ENCODE measurements around the gene LCN10.
"Not testable (repeated sequence)": the region's sequence is repeated elsewhere in the genome, so short reads cannot be mapped to it uniquely, and the experiment has no call there.

Gene LCN10

DNA sequence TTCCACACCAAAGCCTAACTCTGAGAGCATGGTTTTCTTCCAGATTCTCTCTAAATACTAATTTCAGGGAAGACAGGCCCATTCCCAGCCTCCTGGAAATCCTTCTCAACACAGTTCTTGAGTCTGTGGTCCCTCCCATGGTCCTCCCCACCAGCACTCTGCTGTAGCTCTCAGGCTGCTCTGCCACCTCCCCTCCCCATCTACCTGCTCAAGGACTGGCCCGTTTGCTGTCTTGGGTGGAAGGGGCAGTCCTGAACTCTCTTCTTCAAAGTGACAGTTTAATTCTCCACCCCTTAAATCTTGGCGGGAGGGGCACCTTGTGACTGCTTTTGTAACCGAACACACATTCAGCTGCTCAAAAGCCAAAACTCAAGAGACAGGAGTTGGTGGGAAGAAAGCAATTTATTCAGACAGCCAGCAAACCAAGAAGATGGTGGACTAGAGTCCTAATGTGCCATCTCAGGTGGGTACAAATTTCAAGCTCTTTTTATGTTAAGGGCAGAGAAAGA, 29.2 kb upstream of the LCN10 start:
- DNase-seq (ENCODE audit: low spot score): no peak

DNA sequence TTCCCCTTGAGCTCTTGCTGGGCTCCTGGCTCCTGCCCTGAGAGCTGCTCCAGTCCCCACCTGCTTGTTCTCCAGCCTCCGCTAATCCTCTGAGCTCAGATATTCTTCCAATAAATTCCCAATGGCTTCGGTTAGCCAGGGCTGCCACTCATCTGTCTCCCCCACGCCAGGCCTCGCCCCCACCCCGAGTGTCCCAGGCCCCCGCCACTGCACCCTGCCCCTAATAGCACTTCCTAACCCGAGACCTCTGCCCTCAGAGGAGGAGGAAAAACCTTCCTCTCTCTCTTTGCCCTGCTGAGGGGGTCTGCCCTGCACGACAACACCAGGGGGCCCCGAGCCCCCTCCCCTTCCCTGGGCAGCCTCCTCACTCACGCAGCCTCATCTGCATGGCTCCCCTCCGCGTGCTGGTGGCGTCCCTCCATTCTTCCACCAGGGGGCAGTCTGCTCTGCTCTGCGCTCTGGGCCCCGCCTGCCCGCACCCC, 27.0 kb upstream of the LCN10 start:
- DNase-seq (ENCODE audit: low spot score): no peak

DNA sequence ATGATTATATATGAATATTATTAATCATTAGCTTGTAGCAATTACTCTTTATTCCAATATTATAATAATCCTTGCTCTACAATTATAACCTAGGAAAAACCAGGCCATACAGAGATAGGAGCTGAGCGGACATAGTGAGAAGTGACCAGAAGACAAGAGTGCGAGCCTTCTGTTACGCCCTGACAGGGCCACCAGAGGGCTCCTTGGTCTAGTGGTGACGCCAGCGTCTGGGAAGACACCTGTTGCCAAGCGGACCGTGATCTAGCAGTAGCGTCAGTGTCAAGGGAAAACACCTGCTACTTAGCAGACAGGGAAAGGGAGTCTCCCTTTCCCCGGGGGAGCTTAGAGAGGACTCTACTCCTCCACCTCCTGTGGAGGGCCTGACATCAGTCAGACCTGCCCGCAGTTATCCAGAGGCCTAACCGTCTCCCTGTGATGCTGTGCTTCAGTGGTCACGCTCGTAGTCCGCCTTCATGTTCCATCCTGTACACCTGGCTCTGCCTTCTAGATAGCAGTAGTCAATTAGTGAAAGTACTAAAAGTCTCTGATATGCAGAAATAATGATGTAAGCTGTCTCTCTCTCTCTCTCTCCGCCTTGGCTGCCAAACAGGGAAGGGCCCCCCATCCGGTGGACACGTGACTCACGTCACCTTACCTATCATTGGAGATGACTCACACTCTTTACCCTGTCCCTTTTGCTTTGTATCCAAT, 23.8 kb upstream of the LCN10 start:
- not testable (repeated sequence) for DNase-seq (ENCODE audit: low spot score)

DNA sequence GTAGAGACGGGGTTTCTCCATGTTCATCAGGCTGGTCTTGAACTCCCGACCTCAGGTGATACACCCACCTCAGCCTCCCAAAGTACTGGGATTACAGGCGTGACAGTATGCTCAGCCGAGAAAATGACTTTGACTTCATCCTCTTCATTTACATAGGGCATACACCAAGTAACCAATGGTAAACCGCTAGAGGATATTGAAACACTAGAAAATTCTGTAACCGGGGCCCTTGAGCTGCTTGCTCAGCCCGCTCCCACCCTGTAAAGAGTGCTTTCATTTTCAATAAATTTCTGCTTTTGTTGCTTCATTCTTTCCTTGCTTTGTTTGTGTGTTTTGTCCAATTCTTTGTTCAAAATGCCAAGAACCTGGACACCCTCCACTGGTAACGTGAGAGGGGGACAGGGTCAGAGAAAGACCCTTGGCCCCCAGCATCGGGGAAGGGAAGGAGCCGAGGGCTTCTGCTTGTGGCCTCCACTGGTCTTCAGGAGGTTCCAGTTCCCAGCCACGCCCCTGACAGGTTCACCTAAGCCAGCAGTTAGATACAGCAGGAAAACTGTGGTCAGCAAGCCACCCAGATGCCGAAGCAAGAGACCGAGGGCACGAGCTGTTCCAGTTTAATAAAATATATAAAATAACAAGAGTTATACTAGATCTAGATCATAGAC, 23.1 kb upstream of the LCN10 start:
- DNase-seq (ENCODE audit: low spot score): not testable (repeated sequence)

DNA sequence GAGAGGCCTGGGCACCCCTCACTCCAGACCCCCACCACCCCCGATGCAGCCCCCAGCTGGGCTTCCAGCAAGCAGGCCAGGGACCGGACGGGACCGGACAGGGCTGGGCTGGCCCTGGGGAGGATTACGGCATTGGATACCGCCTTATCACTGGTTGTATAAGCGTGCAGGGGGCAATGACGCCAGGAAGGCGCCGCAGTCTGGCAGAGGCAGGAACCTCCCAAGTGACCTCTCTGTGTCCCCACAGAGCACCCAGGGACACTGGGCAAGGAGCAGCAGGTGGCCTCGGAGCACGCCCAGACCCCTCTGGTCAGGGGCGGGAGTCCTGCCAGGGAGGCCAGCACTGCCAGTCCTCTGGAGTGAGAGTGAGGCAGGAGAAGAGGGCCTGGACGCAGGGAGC, 22.3 kb upstream of the LCN10 start:
- no peak for DNase-seq (ENCODE audit: low spot score)

DNA sequence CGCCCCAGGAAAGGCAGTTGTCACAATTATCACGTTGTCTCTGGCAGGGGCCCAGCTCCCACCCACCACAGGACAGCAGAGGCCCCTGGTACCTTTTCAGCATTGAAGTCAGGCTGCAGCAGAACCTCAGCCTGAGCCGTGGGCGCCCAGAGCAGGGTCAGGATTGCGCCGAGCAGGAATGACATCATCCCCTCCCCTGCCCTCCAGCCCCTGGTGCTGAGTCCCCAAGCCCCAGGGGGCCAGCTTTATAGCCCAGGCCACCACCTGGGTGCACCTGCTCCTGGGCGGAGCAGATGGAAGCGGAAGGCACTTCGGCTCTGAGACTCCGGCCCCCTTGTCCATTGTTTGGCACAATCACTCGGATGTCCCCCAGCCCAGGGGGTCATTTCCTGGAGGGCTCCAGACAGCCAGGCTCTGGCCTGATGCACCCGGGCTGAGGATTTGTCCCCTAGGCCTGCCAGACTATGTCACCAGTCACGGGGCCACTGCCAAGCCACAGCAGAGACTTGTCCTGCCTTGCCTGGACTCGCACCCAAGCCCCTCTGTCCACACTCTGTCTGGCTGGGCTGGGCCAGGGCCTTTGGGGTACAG, 21.7 kb upstream of the LCN10 start, which contains the start of gene LCN15:
TSS of gene LCN15 (minus strand) at position 218 of the 591 bp plus-strand sequence. CDS start at position 188, 30 bp downstream.
- no peak for DNase-seq (ENCODE audit: low spot score)

DNA sequence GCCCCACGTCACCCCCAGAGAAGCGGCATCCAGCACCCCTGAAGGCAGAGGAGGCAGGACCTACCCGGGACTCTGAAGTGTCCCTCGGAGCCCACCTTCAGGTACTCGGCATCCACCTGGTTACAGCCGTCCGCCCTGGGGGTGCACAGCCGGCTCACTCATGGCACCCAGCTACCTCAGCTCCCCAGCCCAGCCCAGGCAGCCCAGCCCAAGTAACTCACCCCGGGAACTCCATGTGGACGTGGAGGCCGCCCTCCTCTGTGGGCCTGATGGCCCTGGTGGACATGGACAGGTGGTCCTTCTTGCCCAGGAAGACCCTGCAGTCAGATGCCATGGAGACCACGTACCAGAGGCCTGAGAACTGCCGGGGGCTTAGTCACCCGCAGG, 20.9 kb upstream of the LCN10 start:
- DNase-seq (ENCODE audit: low spot score): no peak

DNA sequence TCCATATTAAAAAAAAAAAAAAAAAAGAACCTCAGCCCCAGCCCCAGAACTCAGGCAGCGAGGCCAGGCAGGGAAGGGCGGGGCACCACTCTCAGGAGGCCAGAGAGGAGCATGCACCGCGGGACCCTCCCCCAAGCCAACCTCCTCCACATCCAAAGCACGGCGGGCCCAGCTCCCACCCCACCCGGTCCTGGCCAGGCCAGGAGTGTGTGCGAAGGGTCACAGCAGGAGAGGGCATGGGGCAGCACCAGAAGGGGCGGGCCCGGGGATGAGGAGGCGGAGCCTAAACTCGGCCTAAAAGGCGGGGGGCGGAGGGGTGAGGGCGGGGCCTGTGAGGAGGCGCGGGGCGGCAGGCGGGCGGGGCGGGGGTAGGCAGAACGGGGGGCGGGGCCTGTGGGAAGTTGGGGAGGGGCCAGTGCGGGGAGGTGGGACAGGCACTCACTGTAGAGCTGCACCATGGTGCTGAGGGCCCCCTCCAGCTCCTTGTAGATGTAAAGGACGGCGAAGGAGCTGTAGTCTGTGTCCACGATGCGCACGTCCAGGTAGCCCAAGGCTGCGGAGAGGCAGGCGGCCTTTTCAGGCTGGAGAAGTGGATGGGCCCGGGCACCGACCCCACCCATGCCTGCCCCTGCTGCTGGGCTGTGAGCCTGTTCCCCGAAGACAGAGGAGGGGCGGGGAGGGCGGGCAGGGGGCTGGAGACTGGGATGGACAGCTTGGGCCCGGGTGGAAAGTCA, 20.3 kb upstream of the LCN10 start:
- peak; percentile 15 for DNase-seq (ENCODE audit: low spot score)

DNA sequence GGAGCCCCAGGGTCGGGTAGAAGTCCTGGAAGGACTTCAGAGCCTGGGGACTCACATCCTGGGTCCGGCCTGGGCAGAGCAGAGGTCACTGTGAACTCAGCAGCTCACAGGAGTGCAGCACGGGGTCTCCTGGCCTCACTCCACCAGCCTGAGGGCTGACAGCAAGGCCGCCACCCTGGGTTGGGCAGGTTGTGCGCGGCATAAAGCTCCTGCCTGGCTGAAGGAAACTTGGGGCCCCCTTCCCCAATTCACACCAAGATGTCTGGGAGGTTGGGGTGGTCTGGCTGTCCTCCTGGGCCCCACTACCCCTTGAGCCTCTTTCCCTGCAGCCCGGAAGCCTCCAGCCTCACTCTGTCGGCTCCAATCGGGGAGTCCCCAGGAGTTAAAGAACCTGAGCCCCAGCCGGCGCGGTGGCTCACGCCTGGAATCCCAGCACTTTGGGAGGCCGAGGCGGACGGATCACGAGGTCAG, 19.5 kb upstream of the LCN10 start:
- DNase-seq (ENCODE audit: low spot score): no peak

DNA sequence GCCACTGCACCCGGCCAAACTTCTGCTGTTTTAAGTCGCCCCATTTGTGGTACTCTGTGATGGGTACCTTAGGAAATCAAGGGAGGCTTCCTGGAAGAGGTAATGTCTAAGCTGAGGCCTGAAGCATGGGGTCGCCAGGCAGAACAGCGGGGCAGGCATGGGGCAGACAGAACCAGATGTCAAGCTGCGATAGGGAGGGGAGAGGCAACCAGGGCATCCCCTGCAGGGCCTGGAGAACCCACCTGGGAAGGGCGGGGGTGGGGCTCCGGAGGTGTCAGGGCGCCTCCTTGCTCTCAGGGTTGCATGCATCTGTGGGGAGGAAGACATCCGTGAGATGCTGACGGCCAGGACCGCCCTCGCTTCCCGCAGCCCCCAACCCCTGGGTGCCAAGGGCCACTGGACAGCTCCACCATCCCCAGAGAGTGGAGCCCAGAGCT, 18.8 kb upstream of the LCN10 start:
- no peak for DNase-seq (ENCODE audit: low spot score)

DNA sequence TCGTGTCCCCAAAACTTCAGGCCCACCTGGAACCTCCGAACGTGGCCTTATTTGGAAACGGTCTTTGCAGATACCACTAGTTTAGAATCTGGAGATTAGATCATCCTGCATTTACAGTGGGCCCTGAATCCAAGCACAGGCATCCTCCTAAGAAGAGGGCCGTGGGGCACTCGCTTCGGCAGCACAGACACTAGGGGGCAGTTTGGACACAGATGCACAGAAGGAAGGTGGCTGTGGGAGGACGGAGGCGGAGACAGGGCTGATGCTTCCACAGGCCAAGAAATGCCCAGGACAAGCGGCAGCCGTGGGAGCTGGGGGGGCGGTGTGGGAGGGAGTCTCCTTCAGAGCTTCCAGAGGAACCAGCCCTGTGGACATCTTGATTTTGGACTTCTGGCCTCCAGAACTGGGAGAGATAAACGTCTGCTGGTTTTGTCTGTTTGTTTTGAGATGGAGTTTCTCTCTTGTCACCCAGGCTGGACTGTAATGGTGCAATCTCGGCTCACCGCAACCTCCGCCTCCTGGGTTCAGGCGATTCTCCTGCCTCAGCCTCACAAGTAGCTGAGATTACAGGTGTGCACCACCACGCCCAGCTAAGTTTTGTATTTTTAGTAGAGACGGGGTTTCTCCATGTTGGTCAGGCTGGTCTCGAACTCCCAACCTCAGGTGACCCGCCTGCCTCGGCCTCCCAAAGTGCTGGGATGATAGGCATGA, 18.2 kb upstream of the LCN10 start:
- DNase-seq (ENCODE audit: low spot score): not testable (repeated sequence)

DNA sequence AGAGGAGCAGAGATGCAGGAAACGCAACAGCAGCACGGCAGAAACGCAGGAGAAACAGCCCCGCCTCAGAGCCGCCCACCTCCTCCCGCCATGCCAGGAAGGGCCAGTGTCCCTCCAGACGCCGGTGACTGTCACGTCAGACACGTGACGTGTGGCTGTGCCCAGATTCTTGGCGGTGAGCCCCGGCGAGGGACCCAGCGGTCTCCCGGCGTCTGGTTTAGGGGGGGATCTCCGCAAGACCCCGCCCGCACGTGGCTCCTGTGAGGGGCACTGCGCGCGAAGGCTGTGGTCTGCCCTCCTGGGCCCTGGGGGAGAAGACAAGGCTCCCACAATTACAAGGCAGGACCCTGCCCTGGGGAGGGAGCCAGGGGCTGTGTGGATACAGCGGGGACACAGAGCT, 17.7 kb upstream of the LCN10 start:
- DNase-seq (ENCODE audit: low spot score): no peak

DNA sequence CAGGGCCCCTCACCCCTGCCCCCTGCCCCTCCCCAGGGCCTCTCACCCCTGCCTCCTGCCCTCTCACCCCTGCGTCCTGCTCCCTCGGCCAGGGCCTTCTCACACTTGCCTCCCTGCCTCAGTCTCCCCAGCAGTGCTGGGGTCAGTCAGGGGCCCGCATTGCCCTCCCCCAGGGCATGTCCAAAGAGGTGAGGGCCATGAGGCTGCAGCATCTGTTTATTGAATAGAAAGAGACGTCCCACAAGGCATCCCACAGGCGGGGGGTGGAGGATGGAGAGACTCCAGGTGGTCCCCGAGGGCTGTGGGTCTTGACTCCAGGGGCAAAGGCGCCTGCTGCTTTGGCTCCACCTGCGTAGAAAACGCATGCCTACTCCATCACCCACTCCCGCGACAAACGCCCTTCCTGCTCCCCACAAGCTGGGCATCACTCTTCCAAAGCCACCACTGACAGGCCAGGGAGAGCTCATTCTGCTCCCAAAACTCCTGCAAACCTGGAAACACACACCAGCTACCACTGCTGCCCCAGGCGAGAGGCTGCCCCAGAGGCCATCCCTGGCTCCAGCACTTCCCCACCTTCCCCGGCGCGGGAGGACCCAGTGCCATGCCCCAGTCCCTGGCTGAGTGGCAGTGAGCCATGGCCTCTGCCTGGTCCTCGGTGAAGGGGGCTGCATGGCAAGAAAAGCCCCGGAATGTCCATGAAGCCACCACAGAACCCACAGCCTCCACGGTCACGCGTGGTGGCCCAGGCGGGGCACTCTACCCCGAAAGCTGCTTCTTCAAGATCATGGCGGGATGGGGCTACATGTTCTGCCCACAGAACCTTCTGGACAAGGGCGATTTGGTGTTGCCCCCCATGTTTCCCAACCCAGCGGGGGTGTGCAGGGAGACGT, 16.9 kb upstream of the LCN10 start:
- no peak for DNase-seq (ENCODE audit: low spot score)

DNA sequence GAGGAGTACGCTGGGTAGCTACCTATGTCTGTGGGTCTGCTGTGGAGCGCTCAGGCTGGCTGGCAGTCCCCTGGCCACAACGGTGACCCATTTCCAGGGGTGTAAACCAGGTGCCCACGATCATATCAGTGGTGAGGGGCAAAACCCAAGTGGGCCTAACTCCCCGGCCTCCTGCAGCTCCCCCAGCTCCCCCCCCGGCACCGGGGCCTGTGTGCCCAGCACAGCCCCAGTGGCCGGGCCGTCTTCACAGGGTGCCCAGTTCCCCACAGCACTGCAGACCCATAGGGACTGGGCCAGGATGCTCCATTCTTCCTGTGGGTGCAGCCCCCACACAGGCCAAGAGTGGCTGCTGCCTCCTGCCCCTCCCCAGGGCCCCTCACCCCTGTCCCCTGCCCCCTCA, 16.3 kb upstream of the LCN10 start:
- no peak for DNase-seq (ENCODE audit: low spot score)

DNA sequence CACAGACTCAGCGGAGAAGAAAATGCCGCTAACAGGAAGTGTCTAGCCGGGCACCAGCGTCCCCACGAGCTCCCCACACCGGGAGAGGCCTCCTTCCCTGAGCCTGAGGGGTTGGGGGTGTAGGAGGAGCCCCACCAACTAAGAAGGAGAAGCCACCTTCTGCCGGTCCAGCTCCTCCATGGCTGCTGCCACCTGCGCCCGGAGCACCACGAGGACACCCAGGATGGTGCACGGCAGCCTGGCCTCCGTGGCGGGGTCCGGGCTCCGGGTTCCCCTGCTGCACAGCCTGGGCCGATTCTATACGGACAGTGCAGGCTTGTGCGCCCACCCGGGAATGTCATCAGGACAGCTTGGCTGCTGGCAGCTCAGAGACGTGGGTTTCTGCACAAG, 15.0 kb upstream of the LCN10 start:
- no peak for DNase-seq (ENCODE audit: low spot score)

DNA sequence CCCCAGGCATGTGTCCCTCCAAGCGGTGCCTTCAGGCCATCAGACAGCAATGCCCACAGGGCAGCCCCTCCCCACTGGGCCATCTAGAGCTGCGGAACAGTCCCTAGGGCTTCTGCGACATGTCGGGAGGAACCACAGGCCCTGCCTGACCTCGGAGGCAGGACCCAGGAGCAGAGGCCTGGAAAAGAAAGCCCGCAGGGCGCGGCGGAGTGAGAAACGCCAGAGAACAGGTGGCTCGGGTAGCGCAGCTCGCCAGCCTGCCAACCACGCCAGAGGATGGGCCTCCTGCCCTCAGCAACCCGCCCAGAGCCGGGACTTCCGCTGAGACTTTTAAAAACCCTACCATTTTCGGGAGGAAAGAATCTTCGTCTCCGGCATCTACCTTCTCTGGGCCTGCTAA, 14.6 kb upstream of the LCN10 start:
- no peak for DNase-seq (ENCODE audit: low spot score)

DNA sequence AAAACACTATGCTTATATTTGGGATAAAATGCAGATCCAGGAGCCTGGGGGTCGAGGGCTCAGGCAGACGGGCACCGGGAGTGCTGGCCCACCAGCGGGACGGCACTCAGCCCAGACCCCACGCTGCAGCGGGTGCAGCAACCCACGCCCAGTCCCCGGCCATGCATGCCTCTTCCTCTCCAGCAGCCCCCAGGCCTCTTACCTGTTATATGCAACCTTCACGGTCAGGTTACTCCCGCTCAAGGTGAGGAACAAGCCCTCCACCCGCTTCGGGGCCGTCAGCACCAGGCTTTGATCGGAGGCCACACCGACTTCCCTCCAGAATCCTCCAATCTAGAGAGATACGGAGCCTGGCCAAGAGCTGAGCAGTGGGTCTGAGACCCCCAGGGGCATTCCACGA, 14.1 kb upstream of the LCN10 start:
- no peak for DNase-seq (ENCODE audit: low spot score)

DNA sequence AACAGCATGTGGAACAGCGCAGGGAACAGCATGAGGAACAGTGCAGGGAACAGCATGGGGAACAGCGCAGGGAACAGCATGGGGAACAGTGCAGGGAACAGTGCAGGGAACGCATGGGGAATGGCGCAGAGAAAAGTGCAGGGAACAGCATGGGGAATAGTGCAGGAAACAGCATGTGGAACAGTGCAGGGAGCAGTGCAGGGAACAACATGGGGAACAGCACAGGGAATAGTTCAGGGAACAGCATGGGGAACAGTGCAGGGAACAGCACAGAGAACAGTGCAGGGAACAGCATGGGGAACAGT, 13.3 kb upstream of the LCN10 start:
- DNase-seq (ENCODE audit: low spot score): no peak

DNA sequence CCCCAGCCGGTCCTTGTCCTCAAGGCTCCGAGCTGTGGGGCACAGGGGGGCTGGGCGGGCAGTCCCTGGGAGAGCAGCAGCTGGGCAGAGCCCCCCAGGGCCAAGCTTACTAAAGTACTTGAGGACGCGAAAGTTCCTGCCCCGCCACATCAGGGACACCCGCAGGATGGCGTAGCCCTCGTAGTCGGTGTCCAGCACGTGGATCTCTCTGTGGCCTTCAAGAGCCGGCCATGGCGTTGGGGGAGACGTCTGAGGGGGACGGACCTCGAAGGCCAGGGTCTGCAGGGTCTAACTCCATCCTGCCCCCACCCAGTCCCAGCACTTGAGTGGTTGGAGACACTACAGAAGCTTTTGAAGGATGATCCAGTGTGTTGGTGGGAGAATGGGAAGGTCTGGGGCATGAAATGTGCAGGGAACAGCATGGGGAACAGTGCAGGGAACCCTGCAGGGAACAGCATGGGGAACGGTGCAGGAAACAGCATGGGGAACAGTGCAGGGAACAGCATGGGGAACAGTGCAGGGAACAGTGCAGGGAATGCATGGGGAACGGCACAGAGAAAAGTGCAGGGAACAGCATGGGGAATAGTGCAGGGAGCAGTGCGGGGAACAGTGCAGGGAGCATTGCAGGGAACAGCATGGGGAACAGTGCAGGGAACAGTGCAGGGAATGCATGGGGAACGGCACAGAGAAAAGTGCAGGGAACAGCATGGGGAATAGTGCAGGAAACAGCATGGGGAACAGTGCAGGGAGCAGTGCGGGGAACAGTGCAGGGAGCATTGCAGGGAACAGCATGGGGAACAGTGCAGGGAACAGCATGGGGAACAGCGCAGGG, 12.8 kb upstream of the LCN10 start:
- not testable (repeated sequence) for DNase-seq (ENCODE audit: low spot score)

Measured in CD4-positive, alpha-beta T cell treated with Interleukin-6 at 100 ng/mL for 8 hours (primary cell).